Stimulated activated CD8-positive, alpha-beta memory T cell treated with anti-CD3 and anti-CD28 coated beads, Interleukin-12 subunit alpha, Interleukin-12 subunit beta, amount 100 ng/mL, for 4 hours (primary cell): ENCODE results near the gene FAM181A.
A peak's percentile ranks its signal among the peaks of the same experiment; 100 is the strongest.

ENCODE experiments used
- DNase-seq: peaks from one replicate; pipeline ENCODE4 v3.0.0-alpha.2; 2020; ENCODE audit warnings: low read depth

The FAM181A gene

GRCh38 chr14:93903342-93904184 is 23.6 kb upstream of the FAM181A start:
- DNase-seq, result no peak

DNA sequence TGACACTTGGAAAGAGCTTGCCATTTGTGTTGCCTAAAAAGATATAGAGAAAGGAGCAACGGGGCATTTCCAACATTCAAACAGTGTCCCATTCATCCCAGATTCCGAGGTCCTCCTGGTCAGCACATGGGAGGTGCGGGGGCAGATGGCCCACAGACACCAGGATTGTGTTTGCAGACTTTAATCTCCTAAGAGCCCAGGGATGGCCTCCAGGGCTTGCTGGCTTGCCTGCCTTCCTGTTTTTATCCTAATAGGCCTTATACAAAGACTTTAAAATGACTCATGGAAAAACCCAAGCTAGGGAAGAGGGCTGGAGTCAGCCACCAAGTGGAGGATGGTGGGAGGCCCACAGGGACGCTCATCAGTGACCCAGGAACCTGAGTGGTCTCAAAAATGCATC is 21.5 kb upstream of the FAM181A start:
- DNase-seq, result no peak

- DNase-seq, result peak; percentile 6
These were observed 20.5 kb upstream of the FAM181A start for GRCh38 chr14:93906341-93907329.

DNA sequence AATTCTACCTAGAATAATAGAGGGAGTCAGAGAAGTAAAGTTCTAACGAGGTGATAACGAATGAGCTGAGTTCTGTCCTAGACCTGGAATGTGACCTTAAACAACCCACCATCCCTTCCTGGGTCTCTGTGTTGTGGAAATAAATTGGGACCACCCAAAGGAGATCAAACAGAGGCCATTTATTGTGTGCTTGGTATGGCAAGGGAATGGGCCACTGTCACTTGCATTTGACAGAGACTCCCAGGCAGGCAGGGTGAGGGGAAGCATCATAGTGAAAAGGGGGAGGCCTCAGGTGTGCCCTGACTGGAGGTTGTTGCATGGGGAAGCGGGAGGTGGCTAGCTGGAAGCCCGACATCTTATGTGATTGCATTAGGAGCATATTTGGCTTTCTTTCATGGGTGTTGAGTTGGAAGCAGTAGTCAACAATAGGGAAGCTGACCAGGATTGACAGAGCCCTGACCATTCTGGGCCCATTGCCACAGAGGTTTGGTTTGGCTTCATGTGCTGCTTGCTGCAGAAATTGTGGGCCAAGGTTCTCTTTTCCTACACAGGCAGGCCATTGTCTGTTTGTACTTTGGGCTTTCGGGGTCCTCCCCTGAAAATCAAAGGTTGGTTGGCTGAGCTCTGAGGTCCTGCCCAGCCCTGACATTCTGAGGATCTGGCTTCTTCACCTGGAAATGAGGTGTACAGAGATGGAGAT is 17.6 kb upstream of the FAM181A start:
- no peak for DNase-seq

DNA sequence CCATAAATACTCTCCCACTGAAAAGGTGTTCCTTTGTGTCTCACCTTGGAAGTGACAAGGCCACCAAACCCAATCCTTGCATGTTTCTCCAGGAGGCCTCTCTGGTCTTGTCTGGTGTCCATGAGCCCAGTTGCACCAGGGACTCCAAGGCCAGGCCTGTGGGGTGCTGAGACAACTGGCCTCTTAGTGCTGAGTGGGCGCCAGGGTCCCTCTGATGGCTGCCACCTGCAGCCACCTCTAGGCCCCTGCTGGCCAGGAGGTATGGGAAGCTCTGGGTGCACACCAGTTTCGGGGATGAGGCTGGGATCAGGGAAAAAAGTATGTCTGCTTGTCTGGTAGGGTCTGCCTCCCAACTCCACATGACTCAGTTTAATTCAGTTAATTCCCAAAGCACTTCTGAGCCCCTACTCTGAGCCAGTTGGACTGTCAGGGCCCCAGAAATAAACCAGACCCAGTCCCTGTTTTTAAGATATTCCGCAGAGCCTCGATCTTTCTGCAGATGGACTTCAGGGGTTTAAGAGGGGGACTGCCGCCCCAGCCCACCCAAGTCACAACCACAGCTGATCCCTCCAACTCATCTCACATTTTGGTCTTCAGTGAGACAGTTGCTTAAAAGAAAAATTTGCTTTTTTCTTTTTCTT is 15.0 kb upstream of the FAM181A start:
- DNase-seq, result no peak

- DNase-seq, result no peak
These were observed 14.4 kb upstream of the FAM181A start for GRCh38 chr14:93912782-93913181.

GRCh38 chr14:93914278-93914677 is 12.9 kb upstream of the FAM181A start:
- DNase-seq, result no peak

DNA sequence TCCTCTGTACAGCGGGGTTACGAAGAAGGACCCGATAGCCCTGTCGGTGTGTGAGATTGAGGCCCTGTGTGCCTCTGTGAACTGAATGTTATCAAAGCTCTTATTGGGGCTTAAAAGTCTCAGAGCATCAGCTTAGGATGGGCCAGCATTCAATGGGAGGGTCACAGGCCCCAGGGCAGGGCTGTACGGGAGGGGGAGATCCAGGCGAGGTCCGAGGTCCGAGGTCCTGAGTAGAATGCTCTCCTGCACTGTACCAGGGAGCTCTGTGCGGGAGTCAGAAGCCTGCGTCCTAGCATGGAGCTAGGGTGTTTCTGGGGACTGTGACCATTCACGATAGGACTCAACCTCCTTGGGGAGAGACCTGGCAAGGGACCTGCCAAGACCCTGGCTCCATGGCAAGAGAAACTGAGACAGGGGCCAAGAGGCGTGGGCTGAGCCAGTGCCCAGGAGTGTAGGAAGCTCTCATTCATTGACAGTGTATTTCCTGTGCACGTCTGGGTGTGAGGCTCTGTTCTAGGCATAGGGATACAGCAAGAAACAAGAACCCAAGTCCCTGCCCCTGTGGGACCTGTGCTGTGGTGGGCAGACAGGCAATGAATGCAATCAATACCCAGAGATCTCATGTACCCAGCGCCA is 12.0 kb upstream of the FAM181A start:
- no peak for DNase-seq

- DNase-seq, result no peak
These were observed 11.3 kb upstream of the FAM181A start for GRCh38 chr14:93915800-93916199.

DNA sequence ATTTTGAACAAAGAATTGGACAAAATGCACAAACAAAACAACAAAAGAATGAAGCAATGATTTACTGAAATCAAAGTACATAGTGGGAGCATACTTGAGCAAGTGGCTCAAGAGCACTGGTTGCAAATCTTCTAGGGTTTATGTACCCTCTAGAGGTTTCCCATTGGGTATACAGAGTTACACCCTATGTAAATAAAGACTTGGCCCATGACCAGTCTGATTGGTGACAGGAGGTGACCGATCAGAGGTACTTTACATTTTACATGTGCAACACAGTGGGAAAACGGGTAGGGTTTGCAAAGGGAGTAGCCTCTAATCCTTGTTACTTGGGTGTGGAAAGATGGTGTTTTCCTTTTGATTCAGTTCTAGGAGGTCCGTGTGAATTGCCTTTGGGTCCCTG is 10.6 kb upstream of the FAM181A start:
- no peak for DNase-seq

DNA sequence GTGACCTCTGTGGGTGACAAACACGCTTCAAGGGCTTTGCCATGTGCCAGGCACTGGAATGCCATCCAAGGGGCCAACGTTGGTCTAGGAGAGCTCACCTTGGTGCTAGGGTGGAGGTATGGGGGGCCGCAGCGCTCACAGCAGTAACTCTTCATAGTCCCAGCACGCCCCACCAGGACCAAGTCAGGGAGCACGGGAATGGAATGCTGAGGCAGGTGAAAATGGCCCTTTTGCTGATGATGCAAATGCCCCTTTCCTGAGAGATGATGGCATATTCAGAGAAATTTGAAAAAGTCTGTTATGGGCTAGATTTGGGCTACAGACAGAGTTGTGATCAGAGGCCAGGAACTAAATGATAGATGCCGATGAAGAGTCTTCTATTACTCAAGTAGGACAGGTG is 10.0 kb upstream of the FAM181A start:
- no peak for DNase-seq

DNA sequence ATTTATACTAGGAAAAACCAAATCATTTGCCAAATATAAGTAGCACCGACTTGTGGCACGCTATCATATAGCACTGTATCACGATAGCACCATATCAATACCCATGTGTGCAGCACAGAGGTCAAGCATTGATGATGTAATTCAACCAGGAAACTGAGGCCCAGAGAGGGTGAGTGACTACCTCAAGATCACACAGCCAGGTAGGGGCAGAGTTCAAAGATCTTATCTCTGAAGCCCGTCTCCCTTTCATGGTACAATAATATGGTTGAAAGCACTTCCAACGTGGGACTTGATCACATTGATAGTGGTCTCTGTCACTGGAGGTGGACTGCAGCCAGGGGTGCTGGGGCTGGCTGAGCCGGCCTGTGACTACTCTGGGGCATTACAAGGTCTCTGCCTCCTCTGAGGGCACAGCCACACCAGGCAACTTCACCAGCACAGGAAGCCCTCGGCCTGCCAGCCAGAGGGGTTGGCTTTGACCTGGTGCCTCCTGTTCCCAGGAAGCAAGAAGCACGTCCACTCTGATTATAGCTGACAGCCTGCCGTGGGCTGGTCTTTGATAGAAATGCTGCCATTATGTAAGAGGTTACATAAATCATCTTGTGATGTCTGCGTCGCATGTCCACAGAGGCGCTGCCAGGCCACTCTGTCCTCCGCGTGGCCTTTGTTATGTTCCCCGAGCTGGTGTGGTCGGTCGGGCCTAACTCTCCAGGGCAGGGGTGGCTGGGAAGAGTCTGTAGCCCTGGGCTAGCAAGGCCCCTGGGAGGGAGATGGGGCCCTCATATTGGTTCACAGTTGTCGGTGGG is 5.9 kb upstream of the FAM181A start:
- no peak for DNase-seq

DNA sequence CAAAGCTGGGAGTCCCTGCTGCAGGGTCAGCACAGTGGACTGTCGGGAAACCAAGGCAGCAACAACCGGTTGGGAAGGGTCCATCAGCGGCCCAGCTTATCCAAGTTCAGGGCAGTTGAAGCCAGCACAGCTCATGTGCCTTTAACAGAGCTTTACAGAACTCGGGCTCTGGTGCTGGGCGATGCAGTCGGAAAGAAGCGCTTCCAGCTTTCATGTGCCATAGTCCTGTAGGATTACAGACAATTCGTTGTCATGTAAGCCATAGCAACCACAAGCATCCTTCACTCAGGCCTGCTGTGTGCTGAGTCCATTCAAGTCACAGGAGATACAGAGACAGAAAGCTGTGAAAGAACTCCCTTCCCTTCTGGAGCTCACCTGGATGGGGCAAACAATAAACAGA is 3.5 kb upstream of the FAM181A start:
- DNase-seq, result no peak

GRCh38 chr14:93924592-93925355 is 2.4 kb upstream of the FAM181A start:
- DNase-seq, result no peak

DNA sequence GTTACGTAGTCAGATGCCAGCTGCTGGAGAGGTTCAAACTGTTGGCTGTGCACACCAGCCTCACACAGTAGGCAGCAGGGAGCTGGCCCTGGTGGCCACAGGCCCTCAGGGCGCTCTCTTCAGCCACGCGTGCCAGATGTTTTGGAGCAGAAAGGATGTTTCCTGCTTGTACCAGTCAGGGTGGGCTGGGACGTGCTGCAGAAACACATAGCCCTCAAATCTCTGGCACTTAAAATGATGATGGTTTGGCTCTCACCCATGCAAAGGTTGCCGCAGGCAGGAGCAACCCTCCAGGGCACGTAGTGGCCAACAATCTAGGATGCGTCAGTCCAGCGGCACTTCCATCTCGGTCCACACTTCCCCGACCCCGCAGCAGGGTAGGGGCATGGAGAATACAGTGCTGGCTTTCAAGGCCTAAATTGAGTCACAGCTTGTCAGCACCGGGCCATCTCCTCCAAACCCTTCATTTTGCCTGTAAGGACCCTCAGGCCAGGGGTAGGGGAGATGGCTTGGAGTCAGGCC is 1.7 kb upstream of the FAM181A start:
- DNase-seq, result no peak

- DNase-seq, result no peak
These were observed 785 bp upstream of the FAM181A start for GRCh38 chr14:93926245-93926872.

DNA sequence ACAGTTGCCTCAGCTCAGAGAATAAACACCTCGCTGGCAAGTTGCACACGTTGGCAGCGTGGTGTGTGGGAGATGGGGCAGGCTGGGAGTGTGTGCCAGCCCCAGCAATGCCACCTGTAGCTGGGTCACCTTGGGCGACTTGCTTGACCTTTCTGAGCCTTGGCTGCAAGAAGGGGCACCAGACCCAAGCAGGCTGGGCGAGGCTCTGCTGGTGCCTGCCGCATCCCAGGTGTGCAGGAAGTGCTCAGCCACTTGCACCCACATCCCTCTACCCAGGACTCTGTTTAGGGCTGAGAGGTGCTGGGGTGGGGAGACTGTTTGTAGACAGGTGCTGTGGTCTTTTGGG is 629 bp downstream of the FAM181A start:
- no peak for DNase-seq

GRCh38 chr14:93928184-93929047 is 1.3 kb downstream of the FAM181A start:
- DNase-seq, result no peak
